ENCODE data around the gene DTYMK.

DNA sequence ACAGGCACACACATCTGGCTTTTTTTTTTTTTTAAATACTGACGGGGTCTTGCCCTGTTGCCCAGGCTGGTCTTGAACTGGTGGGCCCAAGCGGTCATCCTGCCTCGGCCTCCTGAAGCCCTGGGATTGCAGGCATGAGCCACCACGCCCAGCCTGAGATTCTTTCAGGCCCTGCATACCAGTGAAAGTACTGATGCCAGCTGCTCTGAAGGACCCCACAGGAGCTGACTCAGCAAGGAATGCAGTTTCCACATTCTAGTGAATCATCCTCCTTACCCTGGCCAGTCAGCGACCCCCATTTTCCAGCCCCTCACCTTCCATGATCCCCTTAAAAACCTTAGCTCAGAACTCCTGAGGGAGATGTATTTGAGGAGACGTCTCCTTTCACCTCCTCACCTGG is 5.8 kb upstream of the DTYMK start:
- TF ChIP-seq SIX5 (IDR thresholded peaks at IDR 0.05; ENCODE audit: low read depth, low read length): no peak
- TF ChIP-seq ZNF274 (IDR thresholded peaks at IDR 0.05; ENCODE audit: borderline replicate concordance, extremely low read depth, low read length): no peak
- no peak for TF ChIP-seq EP300 (IDR thresholded peaks at IDR 0.05; ENCODE audit: borderline replicate concordance in 1 of 2, low read depth in 2 of 2, low read length in 2 of 2)
- TF ChIP-seq, protein P1, sequence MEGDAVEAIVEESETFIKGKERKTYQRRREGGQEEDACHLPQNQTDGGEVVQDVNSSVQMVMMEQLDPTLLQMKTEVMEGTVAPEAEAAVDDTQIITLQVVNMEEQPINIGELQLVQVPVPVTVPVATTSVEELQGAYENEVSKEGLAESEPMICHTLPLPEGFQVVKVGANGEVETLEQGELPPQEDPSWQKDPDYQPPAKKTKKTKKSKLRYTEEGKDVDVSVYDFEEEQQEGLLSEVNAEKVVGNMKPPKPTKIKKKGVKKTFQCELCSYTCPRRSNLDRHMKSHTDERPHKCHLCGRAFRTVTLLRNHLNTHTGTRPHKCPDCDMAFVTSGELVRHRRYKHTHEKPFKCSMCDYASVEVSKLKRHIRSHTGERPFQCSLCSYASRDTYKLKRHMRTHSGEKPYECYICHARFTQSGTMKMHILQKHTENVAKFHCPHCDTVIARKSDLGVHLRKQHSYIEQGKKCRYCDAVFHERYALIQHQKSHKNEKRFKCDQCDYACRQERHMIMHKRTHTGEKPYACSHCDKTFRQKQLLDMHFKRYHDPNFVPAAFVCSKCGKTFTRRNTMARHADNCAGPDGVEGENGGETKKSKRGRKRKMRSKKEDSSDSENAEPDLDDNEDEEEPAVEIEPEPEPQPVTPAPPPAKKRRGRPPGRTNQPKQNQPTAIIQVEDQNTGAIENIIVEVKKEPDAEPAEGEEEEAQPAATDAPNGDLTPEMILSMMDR (IDR thresholded peaks at IDR 0.05; ENCODE audit: control extremely low read depth in 1 of 3, insufficient read depth in 1 of 3, low read depth in 1 of 3, low read length in 3 of 3): no peak
- TF ChIP-seq POLR2AphosphoS5 (IDR thresholded peaks at IDR 0.05; ENCODE audit: low read depth, low read length): no peak
- TF ChIP-seq JUN (IDR thresholded peaks at IDR 0.05; ENCODE audit: low read depth, low read length): no peak
- no peak for TF ChIP-seq HDAC2 (IDR thresholded peaks at IDR 0.05; ENCODE audit: borderline replicate concordance in 1 of 2, low read depth in 2 of 2, low read length in 2 of 2)
- no peak for TF ChIP-seq TAF1 (IDR thresholded peaks at IDR 0.05; ENCODE audit: low read depth, low read length)
